GM12891 (cell line): ENCODE results near the gene GID8.

ENCODE experiments used
- DNase-seq: peaks from one replicate; pipeline ENCODE4 v3.0.0; 2011; ENCODE audit warnings: low spot score; ENCODE audit not compliant: insufficient read length
- FAIRE-seq: peaks from 2 replicates; lab custom pipeline; 2011; peaks lifted over from hg19 to GRCh38; lab: Jason Lieb, UNC
- PAX5 ChIP-seq: IDR thresholded peaks from 2 replicates; pipeline ENCODE4 v1.6.1; 2011; ENCODE audit warnings: low read length, moderate library complexity, mild to moderate bottlenecking; ENCODE audit not compliant: insufficient read depth, severe bottlenecking
- POLR2A ChIP-seq: IDR thresholded peaks from 2 replicates; pipeline ENCODE4 v1.6.1; 2011; ENCODE audit warnings: low read depth, low read length, control low read depth
- POLR2AphosphoS5 ChIP-seq: IDR thresholded peaks from 2 replicates; pipeline ENCODE4 v1.6.1; 2011; ENCODE audit warnings: low read depth, low read length, control low read depth
- POU2F2 ChIP-seq: IDR thresholded peaks from 2 replicates; pipeline ENCODE4 v1.6.1; 2011; ENCODE audit warnings: low read depth, mild to moderate bottlenecking, control low read depth, low read length, moderate library complexity
- SPI1 ChIP-seq: IDR thresholded peaks from 2 replicates; pipeline ENCODE4 v1.6.1; 2011; ENCODE audit warnings: low read depth, low read length, control low read depth
- TAF1 ChIP-seq: IDR thresholded peaks from 2 replicates; pipeline ENCODE4 v1.6.1; 2011; ENCODE audit warnings: low read depth, low read length, control low read depth

GID8 gene

GRCh38 chr20:62982124-62983075 lies 44.5 kb downstream of the GID8 start:
- DNase-seq (no peak), FAIRE-seq (no peak)
- TF ChIP-seq PAX5 (no peak), SPI1 (0 out of 2 replicates have a peak, but pooled peaks have one; percentile 24), POU2F2 (no peak)

- DNase-seq: no peak
- FAIRE-seq: no peak
- TF ChIP-seq SPI1: no peak
- TF ChIP-seq POLR2AphosphoS5: no peak
- TF ChIP-seq PAX5: no peak
- no peak for TF ChIP-seq POLR2A
- no peak for TF ChIP-seq TAF1
- TF ChIP-seq POU2F2: no peak
Observed at GRCh38 chr20:62983210-62983609, 45.3 kb downstream of the GID8 start.

- TF ChIP-seq POLR2AphosphoS5 (no peak), SPI1 (no peak), POU2F2 (no peak), PAX5 (no peak), POLR2A (no peak), TAF1 (no peak)
- FAIRE-seq (no peak), DNase-seq (no peak)
Observed at GRCh38 chr20:62984666-62985443, 46.9 kb downstream of the GID8 start.

GRCh38 chr20:62985444-62985778 lies 47.5 kb downstream of the GID8 start:
- no peak for DNase-seq
- FAIRE-seq: no peak
- no peak for TF ChIP-seq PAX5
- no peak for TF ChIP-seq POLR2AphosphoS5
- TF ChIP-seq POLR2A: no peak
- no peak for TF ChIP-seq POU2F2

GRCh38 chr20:62986257-62986800 lies 48.4 kb downstream of the GID8 start:
- no peak for DNase-seq
- FAIRE-seq: no peak
- TF ChIP-seq POLR2A (no peak), POU2F2 (no peak), TAF1 (no peak), PAX5 (no peak), POLR2AphosphoS5 (no peak), SPI1 (no peak)

- TF ChIP-seq SPI1: no peak
- TF ChIP-seq PAX5: no peak
- no peak for TF ChIP-seq TAF1
- TF ChIP-seq POLR2A: no peak
- no peak for TF ChIP-seq POLR2AphosphoS5
- TF ChIP-seq POU2F2: no peak
- FAIRE-seq (no peak), DNase-seq (no peak)
Observed at GRCh38 chr20:62987114-62987513, 49.2 kb downstream of the GID8 start.

- no peak for TF ChIP-seq TAF1
- TF ChIP-seq POU2F2: no peak
- no peak for TF ChIP-seq PAX5
- TF ChIP-seq POLR2A: no peak
- no peak for TF ChIP-seq SPI1
- no peak for DNase-seq
- no peak for FAIRE-seq
Observed at GRCh38 chr20:62989201-62989601, 51.3 kb downstream of the GID8 start.

GRCh38 chr20:62990306-62990825 lies 52.4 kb downstream of the GID8 start:
- TF ChIP-seq POLR2AphosphoS5 (no peak), TAF1 (no peak), SPI1 (no peak), POU2F2 (no peak), PAX5 (no peak), POLR2A (no peak)
- FAIRE-seq (no peak), DNase-seq (no peak)
